Measurements from ENCODE around the gene CCDC152.
"Not testable (repeated sequence)": the region's sequence is repeated elsewhere in the genome, so short reads cannot be mapped to it uniquely, and the experiment has no call there.

The CCDC152 gene

GRCh38 chr5:42816546-42816945, 59.9 kb downstream of the CCDC152 start:
- not testable (repeated sequence) for DNase-seq

DNA sequence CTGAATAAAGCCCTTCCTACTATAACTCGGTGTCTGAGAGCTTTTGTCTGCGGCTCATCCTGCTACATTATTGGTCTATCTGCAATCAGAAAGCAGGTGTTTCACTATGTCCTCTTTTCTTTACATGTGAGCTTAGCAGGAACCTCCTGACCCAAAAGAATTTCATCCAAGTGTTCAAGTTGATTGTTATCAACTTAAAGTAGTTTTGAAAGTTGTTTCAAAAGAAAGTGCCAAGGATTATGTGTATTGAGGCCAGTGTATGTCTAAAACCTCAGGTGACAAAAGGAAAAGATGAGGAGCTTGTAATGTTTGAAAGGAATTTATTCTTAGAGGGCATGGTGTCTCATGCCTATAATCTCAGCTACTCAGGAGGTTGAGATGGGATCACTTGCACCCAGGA, 63.1 kb downstream of the CCDC152 start:
- DNase-seq = no peak

- no peak for DNase-seq
These were observed 65.9 kb downstream of the CCDC152 start for GRCh38 chr5:42822548-42822947.

DNA sequence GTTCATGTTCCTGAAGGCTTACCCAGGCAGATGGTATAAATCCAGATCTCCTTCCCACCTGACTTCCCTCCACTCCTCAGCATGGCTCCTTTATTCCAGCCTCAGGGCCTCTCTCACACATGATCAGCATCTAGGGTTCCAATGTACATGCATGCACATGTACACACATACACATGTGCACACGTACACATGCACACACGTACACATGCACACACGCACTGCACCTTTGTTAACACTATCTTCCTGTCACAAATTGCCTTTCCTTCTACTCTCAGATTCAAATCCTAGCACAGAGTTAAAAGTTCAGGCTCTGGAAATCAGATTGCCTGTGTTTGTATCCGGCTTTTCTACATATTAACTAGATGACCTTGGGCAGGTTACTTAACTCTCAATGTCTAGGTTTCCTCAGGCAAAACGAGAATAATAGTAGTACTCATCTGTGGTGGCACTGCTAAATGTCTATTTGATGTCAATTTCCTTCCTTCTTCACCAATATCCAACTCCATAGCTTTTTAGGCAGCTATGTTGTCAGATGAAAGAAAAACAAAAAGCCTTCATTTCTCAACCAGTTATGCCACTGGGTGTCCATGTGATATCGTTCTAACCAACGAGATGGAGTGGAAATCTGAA, 67.8 kb downstream of the CCDC152 start:
- DNase-seq = no peak

DNA sequence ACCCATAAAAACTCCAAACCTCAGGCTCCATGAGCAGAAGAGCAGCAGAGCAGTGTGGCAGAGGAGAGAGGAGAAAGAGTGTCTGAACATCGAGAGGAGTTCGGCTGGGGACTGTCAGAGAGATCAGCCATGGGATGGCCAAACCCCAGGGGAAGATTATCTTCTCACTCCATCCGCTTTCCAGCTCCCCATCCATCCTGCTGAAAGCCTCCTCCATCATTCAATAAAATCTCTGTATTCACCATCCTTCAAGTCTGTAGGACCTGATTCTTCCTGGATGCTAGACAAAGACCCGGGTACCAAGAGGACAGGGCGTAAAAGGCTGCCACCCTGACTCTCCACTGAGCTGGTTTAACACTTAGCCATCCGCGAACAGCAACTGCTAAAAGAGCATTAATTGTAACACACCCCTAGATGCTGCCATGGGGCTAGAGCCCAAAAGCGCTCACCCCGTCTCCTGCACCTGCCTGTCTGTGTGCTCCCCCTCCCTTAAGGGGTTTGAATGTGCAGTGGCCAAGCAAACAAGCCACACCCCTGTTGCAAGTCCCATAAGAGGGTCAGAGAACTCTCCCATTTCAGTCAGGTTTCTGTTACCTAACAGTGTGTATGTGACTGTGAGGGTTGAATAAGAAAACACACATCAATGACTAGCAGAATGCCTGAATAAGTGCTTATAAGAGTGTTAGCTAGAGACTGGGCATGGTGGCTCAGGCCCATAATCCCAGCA, 69.0 kb downstream of the CCDC152 start:
- DNase-seq = no peak

DNA sequence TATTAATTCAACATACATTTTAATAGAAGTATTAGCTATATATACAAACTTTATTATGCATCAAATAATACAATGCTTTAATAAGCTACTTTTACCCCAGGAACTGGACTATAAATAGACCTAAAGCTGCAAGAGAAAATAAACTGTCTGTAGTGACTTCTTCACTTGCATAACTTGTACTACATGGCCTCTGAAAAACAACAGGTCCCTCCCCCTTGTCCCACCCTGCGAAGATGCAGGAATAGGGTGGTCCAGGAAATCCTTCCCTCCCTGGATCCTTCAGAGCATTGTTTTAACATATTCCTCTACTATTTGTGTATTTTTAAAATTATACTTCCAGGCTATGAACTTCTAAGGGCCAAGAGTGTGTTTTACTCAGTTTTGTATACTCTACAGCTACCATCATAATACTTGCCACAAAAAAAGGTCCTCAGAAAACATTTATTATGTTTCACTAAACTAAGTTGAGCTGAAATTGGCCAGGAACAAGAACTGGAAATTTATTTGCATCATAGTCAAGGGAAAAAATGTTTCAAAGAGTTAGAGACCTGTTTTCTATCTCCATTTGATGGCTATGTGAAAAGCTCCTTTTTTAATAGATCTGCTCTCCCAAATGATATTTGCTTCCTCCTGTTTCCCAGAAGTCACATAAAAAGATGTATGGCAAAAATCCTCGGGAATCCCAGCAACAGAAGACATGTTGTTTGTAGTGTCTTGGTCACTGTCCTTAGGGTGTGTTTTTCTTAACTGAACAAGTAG, 70.3 kb downstream of the CCDC152 start:
- no peak for DNase-seq

GRCh38 chr5:42828671-42829070, 72.1 kb downstream of the CCDC152 start:
- DNase-seq = peak; percentile 77

DNA sequence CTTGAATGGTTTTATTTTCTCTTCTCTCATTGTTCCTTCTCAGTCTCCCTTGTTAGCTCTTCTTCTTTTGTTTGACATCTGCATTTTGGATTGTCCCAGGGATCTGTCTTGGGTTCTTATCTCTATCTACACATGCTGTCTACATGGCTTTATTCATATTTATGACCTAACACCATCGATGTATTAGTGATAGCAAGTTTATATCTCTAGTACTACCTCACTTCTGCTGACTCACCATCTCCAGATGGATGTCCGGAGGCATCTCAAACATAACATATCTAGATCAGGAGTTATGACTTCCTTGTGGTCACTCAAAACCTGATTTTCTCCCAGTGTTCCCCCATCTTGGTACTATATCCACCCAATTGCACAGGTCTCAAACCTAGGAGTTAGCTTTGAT, 74.3 kb downstream of the CCDC152 start:
- no peak for DNase-seq

GRCh38 chr5:42832060-42832459, 75.4 kb downstream of the CCDC152 start:
- DNase-seq = no peak

- no peak for DNase-seq
These were observed 79.6 kb downstream of the CCDC152 start for GRCh38 chr5:42836070-42836769.

GRCh38 chr5:42837601-42838000, 81.0 kb downstream of the CCDC152 start:
- no peak for DNase-seq

DNA sequence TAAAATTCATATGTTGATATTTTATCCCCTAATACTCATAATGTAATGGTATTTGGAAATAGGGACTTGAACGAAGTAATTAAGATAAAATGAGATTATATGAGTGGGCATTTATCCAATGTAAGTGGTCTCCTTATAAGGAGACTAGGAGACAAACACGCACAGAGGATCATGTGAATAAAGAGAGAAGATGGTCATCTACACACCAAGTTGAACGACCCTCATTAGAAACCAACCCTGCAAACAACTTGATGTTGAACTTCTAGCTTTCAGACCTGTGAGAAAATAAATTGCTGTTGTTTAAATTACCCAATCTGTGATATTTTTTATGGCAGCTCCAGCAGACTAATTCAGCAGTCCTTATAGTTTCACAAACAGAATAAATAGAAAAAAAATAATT, 82.6 kb downstream of the CCDC152 start:
- no peak for DNase-seq

DNA sequence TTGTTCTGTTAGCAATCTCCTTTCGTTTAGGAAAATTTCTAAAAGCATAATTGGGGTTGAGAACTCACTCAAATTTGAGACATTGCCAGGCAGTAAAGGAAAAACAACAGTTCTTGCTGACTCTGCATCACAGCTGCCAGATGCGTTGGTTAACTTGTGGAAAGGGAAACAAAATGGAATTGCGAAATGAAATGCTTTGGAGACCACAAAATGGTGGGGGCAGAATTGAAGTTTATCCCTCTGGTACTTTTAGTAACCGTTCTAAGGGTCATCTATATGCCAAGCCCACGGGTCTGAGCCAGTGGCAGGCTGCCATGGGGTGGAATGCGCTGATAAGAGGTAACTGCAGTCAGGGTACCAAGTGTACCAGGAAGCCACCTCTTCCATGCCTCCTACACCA, 83.7 kb downstream of the CCDC152 start:
- DNase-seq = peak; percentile 66

GRCh38 chr5:42840842-42841567, 84.4 kb downstream of the CCDC152 start:
- no peak for DNase-seq

DNA sequence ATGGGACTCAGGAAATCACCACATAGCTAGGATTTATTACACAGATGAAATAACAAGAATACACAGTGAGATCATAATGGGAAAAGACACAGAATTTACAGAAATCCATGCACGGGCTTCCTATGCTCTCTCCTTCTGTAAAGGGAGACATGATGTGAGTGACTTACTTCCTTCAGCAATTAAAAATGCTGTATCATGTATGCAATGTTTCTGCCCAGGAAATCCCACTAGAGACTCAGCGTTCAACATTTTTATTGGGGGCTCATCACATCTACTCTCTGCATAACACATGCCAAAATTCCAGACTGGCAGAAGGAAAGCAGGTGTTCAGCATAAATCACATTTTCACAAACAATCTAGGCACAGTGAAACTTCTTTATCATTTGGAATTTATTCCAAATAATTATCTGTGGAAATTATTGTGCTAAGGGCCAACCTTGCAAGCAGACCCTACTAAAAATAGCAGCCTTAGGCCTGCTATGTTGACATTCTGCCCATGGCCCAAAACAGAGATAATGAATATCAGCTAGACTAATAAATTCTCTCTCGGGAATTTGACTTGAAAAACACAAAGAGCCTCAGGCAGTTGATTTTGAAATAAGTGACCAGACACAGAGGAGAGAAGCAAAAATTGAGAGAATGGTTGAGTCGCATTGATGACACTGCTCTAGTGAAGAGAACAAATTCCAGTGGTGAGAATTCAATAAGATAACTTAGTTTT, 86.5 kb downstream of the CCDC152 start:
- no peak for DNase-seq

DNA sequence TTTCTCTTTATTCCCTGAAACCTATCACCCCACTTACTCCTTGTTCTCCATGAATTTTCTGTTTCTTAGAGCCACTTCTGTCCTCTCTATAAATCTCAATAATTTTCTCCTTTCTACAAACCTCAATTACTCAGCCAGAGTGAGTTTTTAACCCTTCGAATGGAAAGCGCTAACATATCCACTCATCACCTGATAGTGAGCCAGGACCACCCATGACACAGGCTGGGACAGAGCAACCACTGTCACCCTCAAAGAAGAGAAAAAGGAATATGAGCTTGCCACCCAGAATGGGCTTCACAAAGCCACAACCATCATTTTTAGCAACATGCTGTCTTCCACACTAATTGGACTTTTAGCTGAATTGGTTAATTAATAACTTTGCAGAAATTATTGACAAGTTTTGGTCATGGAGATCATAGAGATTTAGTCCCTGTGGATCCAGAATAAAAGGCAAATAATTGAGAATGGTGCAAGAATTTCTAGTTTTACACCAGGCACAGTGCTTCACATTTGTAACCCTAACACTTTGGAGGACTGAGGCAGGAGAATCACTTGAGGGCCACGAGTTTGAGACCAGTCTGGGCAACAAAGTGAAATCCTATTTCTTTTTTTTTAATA, 87.2 kb downstream of the CCDC152 start:
- DNase-seq = no peak

- not testable (repeated sequence) for DNase-seq
These were observed 87.8 kb downstream of the CCDC152 start for GRCh38 chr5:42844408-42844807.

DNA sequence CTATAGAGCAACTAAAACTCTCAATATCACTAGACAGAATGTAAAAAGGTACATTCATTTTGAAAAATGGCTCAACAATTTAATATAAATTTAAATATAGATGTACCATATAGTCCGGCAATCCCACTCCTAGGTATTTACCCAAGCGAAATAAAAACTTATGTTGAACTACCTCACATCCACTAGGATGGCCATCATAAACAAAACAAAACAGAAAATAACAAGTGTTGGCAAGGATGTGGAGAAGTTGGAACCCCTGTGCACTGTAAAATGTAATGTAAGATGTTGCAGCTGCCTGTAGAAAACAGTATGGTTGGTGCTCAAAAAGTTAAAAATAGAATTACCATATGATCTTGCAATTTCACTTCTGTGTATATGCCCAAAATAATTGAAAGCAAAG, 91.9 kb downstream of the CCDC152 start:
- DNase-seq = no peak

- DNase-seq = no peak
These were observed 94.9 kb downstream of the CCDC152 start for GRCh38 chr5:42851481-42851880.
